Hematopoietic multipotent progenitor cell treated with erythropoietin and hydrocortisone succinate and interleukin-3 and kit ligand, for 4 days (in vitro differentiated cells): ENCODE measurements around the gene TATDN2.
"Not testable (repeated sequence)": the region's sequence is repeated elsewhere in the genome, so short reads cannot be mapped to it uniquely, and the experiment has no call there.

ENCODE experiments used
- DNase-seq: peaks from one replicate; pipeline ENCODE4 v3.0.0-alpha.2; 2015

TATDN2 gene

DNA sequence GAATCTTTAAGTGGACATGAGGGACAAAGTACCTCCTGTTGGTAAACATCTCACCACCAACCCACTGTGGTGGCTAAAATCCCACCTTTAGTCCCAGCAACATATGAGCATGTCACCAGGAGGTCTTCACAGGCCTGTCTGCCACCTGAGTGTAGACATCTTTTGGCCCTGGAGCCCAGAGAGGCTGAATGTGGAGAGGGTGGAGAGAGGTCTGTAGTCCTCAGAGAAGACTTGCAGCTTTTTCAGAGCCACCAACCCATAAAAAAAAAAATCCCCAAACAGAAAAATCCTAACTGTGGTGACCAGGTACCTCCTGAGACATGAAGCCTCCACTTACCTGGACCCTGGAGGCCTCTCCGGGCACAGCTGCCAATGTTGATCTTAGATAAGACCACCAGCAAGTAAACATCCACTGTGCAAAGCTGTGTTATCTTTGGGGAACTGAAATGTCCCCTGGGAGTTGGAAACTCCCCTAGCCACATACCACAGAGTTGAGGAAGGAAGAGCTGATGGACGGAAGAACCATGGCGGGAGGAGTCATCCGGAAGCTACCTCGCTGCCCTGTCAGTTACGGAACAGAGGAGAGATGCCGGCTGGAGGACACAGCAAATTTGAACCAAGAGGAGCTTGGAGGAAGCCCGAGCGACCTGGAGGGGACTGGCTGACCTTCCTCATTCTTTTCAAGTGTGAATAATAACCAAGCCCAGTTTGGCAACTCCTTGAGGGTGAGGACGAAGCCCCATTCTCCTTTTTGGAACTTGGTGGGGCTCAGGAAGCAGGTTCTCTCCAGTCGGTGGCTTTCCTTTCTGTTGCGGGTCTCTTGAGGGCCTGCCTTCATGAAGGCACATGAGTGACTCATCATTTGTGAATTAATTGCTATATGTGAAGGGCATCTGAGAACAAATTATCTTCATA is 44.5 kb downstream of the TATDN2 start, which contains the start of gene GHRL:
TSS of gene GHRL (minus strand) at position 443 of the 915 bp plus-strand sequence. CDS start 2,767 bp downstream, outside the sequence.
- DNase-seq = peak; percentile 90

- no peak for DNase-seq
Observed at GRCh38 chr3:10294030-10294586, 45.8 kb downstream of the TATDN2 start.

DNA sequence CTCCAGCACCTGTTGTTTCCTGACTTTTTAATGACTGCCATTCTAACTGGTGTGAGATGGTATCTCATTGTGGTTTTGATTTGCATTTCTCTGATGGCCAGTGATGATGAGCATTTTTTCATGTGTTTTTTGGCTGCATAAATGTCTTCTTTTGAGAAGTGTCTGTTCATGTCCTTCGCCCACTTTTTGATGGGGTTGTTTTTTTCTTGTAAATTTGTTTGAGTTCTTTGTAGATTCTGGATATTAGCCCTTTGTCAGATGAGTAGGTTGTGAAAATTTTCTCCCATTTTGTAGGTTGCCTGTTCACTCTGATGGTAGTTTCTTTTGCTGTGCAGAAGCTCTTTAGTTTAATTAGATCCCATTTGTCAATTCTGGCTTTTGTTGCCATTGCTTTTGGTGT is 49.8 kb downstream of the TATDN2 start:
- not testable (repeated sequence) for DNase-seq

DNA sequence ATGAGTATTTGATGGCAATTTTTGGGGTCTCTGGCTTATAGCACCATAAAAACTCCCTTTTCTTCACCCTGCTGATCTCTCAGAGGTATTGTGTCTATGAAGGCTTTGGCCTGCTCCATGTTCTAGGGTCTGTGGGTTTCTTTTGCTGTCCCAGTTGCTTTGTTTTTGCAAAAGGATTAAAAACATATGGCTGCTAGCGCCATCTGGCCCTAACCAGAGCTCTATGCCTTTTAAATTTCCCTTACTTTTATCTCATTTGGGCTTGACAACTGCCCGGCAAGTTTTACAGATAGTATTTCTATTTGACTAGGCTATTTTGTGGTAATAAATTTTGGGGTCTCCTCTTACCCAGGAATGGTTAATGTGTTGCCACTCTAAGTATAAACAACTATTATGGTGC is 50.9 kb downstream of the TATDN2 start:
- no peak for DNase-seq

- no peak for DNase-seq
Observed at GRCh38 chr3:10299679-10300078, 51.4 kb downstream of the TATDN2 start.

GRCh38 chr3:10300087-10300486 is 51.8 kb downstream of the TATDN2 start:
- no peak for DNase-seq

GRCh38 chr3:10303105-10303504 is 54.8 kb downstream of the TATDN2 start:
- DNase-seq = no peak

DNA sequence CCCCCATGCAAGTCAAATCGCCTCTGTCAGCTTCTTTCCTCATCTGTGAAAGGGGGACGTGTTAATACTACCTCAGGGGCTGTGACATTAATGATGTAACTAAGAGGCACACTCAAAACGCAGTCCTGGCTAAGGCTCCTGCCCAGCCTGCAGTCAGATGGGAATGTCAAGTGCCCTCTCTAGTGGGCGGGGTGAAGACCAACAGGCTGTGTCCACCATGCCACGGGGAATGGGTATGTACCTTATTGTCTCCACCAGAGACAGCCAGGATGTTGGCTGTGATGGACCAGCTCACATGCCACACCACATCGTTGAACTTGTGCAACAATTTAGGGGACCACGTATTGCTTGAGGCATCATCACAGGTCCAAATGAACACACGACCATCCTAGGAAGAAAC is 55.5 kb downstream of the TATDN2 start:
- DNase-seq = no peak

GRCh38 chr3:10304905-10305304 is 56.6 kb downstream of the TATDN2 start:
- no peak for DNase-seq

DNA sequence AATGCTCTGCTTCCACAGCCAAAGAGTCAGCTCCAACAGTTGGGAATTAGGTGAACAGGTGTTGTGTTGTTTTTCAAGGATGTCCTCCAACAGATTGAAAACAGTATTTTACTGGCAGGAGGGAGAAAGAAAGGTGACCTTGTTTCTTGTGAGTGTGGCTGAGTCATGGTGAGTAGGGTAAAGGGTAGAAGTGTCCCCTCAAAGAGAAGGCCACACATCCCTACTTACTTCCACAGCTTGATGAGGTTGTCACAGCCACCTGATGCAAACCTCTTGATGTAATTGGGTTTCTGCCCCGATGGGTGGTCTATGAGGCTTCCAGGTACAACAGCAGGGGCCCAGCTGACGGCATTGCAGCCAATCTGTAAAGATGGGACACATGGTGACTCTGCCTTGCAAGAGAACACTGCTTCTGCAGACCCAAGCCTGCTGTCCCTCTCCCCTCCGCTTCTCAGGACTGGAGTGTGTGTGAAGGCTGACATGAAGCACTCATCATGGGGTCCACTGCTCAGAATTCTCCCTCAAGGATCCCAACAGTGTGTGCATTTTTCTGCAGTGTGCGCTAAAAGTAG is 57.2 kb downstream of the TATDN2 start:
- no peak for DNase-seq

GRCh38 chr3:10306156-10306555 is 57.9 kb downstream of the TATDN2 start:
- no peak for DNase-seq

DNA sequence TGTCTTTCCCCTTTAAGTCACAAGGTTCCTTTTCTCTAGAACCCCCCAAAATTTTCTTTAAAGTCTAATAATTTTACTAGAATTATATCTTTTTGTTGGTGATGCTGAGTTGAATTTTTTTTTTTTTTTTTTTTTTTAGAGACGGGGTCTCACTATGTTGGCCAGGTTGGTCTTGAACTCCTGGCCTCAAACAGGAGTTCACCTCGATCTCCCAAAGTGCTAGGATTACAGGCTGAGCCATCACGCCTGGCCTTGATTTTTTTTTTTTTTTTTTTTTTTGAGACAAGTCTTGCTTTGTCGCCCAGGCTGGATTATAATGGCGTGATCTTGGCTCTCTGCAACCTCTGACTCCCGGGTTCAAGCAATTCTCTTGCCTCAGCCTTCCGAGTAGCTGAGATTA is 60.4 kb downstream of the TATDN2 start:
- DNase-seq = no peak

DNA sequence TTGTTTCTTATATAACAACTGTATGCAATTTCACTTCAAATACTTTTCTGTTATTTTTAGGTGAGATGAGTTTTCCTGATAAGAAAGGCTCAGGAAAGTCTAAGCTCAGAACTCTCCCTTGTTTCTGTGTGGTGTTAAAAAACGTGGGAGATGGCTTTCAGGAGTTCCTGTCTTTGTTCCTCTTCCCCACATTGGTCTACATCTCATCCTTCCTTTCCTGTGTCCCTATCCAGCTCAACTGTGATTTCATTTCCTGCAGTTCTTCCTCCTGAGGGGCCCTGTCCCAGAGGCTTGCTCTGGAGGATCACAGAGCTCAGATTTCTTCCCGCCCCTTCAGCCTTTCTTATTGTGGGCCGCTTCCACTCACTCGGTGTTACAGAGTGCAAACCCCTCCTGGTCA is 61.5 kb downstream of the TATDN2 start:
- no peak for DNase-seq

GRCh38 chr3:10310578-10310977 is 62.3 kb downstream of the TATDN2 start:
- no peak for DNase-seq

GRCh38 chr3:10311710-10312109 is 63.5 kb downstream of the TATDN2 start:
- no peak for DNase-seq

GRCh38 chr3:10312391-10312790 is 64.1 kb downstream of the TATDN2 start:
- no peak for DNase-seq

- DNase-seq = no peak
Observed at GRCh38 chr3:10312861-10313260, 64.6 kb downstream of the TATDN2 start.

DNA sequence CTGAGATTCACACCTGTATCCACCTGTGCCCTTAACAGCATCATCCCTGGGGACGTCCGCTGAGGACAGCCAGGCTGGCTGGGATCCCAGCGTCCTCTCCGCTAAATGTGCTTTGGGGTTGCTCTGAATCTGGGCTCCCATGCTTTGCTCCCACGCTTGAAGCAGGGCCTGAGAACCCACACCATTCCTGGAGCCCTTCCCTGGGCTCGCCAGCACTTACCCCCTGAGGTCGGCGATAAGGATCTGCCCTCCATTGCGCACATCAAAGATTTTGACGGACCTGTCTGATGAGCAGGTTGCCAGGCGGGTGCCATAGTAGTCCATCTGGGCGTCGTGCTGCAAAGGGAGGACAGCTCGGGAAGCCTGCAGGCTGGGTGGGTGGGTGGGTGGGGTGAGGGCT is 66.8 kb downstream of the TATDN2 start:
- no peak for DNase-seq

DNA sequence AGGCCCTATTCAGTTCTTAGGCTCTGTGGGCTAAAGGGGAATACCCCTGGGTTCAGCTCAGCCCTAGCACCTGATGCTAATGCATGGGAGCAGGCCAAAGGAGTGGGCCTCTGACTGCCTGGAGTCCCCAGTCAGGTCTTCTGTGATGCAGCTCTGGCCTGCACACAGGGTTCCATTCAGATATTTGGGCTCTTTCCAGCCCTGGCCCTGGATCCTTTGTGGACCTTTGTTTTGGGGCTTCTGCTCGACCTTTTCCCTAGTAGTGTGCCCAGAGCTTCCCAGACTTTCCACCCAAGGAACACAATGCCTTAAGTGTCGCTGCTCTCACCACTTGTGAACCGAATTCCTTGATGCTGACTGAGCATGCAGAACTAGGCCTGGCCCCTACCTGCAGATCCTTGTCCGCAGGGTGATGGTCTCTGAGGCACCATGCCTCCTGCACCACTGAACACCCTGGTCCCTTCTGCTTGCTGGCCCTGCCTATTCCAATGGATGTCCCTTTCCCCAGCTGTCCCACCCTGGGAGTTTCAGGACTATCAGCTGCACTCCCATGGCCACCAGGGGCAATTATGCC is 67.6 kb downstream of the TATDN2 start:
- DNase-seq = no peak

DNA sequence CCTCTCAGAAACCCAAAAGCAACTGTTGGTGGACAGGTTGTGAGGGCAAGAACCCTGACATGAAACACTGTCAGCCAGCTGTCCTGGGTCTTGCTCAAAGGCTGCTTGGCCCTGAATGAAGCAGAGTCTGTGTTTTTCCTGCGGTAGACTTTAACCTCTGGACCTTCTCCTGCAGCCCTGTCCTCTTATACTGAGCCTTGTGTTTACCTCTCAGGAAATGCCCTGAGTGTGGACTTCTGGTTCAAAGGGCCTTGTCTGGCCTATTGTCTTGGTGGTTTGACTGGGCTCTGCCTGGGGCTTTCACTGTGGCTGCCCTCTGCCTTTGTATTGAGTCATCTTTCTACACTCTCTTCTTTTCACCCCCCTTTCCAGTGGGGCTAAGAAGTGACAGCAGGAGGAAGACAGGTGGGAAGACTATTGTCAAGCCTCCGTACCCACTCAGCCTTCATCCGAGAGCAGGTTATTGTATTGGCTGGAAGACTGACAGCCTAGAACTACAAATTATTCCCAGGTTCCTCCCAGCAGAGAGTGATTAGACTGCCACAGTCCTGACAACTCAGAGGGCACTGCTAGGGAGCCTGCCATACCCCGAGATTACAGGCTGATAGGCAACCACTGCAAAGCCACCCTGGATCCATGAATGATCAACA is 69.2 kb downstream of the TATDN2 start:
- DNase-seq = no peak

- no peak for DNase-seq
Observed at GRCh38 chr3:10317961-10318350, 69.7 kb downstream of the TATDN2 start.

DNA sequence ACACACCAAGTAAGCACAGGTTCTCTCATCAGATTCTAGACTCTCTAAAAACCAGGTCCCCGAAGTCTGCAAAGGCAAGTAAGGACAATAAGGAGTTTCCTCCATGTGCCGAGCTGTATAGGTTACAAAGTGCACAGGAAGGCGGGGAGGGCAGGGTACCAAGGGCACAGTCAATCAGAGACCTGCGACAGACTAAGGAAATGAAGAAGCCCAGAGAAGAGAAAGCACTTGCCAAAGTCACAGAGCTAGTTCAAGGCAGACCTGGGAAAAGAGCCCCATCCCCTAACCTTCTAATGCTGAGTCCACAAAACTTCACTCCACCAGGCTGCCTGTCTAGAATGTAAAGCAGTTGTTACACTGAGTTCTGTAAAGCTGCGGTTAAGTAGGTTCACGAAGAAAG is 71.0 kb downstream of the TATDN2 start:
- no peak for DNase-seq

GRCh38 chr3:10319804-10320203 is 71.5 kb downstream of the TATDN2 start:
- DNase-seq = no peak
